Measurements from ENCODE around the gene CLDN10.

DNA sequence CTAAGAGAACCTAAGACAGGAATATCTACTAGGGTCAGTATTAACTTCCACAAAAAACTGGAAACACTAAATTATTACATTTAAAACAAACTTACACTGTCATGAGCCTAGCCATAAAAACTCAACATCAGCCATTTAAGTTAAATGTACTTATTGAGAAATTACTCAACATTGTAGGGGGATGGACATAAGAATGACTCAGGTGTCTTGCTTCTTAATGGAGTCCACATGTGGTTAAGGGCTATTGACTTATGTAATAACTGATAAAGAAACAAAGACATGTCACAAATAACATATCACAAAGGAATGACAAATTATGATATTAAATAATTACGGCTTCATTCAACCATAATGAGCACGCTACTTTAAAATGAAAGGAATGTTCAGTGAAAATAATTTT, 36.2 kb downstream of the CLDN10 start:
- TF ChIP-seq, protein P1, sequence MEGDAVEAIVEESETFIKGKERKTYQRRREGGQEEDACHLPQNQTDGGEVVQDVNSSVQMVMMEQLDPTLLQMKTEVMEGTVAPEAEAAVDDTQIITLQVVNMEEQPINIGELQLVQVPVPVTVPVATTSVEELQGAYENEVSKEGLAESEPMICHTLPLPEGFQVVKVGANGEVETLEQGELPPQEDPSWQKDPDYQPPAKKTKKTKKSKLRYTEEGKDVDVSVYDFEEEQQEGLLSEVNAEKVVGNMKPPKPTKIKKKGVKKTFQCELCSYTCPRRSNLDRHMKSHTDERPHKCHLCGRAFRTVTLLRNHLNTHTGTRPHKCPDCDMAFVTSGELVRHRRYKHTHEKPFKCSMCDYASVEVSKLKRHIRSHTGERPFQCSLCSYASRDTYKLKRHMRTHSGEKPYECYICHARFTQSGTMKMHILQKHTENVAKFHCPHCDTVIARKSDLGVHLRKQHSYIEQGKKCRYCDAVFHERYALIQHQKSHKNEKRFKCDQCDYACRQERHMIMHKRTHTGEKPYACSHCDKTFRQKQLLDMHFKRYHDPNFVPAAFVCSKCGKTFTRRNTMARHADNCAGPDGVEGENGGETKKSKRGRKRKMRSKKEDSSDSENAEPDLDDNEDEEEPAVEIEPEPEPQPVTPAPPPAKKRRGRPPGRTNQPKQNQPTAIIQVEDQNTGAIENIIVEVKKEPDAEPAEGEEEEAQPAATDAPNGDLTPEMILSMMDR (conservative IDR thresholded peaks at IDR 0.05; ENCODE audit: low read depth, low read length): no peak
- TF ChIP-seq EZH2 (IDR thresholded peaks at IDR 0.05; ENCODE audit: low read length, unreplicated experiment) (no peak), EZH2phosphoT487 (IDR thresholded peaks at IDR 0.05; ENCODE audit: borderline replicate concordance, low read length) (no peak)

Measured in PC-3 (cell line).